GM12873 (cell line): ENCODE data around the gene USF3.

Experiments used
- CTCF ChIP-seq: IDR thresholded peaks from 2 replicates; pipeline ENCODE4 v1.5.1; 2012; ENCODE audit warnings: low read depth, mild to moderate bottlenecking, moderate library complexity, low read length, control low read depth; ENCODE audit not compliant: insufficient read depth; ENCODE audit errors: missing control alignments

USF3 gene

GRCh38 chr3:113606539-113607218, 89.8 kb downstream of the USF3 start:
- no peak for TF ChIP-seq CTCF

GRCh38 chr3:113602836-113603235, 93.6 kb downstream of the USF3 start:
- no peak for TF ChIP-seq CTCF

- TF ChIP-seq CTCF: no peak
These were observed 94.2 kb downstream of the USF3 start for GRCh38 chr3:113602256-113602655.

- TF ChIP-seq CTCF: no peak
These were observed 95.2 kb downstream of the USF3 start for GRCh38 chr3:113601240-113601639.

- no peak for TF ChIP-seq CTCF
These were observed 95.8 kb downstream of the USF3 start for GRCh38 chr3:113600418-113601182.
